ENCODE measurements around the gene PRDX2.

Gene PRDX2

GRCh38 chr19:12789098-12789903 lies 12.3 kb downstream of the PRDX2 start:
- DNase-seq (ENCODE audit: low read depth): no peak
- no peak for TF ChIP-seq CTCF (conservative IDR thresholded peaks at IDR 0.05; ENCODE audit: low read length)
- peak overlapping the region; percentile 99 for H3K4me3 ChIP-seq (ENCODE audit: low read length)

- peak overlapping the region; percentile 99 for H3K4me3 ChIP-seq (ENCODE audit: low read length)
- no peak for TF ChIP-seq CTCF (conservative IDR thresholded peaks at IDR 0.05; ENCODE audit: low read length)
- DNase-seq (ENCODE audit: low read depth): peak; percentile 72
Measured at GRCh38 chr19:12788682-12789097, 12.9 kb downstream of the PRDX2 start.

DNA sequence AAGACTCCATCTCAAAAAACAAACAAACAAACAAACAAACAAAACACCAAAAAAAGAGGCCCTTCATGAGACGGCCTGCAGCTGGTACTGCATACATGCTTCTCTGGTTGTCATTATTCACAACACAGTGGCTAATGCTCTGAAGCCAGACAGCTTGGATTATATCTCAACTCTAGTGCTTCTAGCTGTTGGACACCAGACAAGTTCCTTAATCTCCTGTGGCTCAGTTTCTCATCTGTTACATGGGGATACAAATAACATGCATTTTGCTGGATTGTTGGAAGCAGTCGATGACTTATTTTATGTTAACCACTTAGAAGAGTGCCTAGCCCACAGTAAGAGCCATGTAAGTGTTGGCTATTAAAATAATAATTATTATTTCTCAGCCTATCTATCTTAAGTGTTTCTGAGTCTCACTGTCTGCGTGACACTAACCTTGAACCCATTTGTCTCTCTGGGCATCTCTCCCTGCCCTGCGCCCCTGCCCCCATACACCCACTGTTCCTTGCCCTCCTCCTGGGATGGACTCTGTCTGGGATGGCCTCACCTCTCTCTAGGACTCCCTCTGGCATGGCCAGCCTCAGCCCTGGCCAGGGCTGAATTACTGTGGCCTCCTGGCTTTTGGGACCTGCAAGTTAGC lies 13.4 kb downstream of the PRDX2 start:
- H3K4me3 ChIP-seq (ENCODE audit: low read length): peak overlapping the region; percentile 99
- TF ChIP-seq CTCF (conservative IDR thresholded peaks at IDR 0.05; ENCODE audit: low read length): no peak
- no peak for DNase-seq (ENCODE audit: low read depth)

GRCh38 chr19:12787458-12787857 lies 14.1 kb downstream of the PRDX2 start:
- no peak overlapping the region for H3K4me3 ChIP-seq (ENCODE audit: low read length)
- no peak for DNase-seq (ENCODE audit: low read depth)
- TF ChIP-seq CTCF (conservative IDR thresholded peaks at IDR 0.05; ENCODE audit: low read length): no peak

DNA sequence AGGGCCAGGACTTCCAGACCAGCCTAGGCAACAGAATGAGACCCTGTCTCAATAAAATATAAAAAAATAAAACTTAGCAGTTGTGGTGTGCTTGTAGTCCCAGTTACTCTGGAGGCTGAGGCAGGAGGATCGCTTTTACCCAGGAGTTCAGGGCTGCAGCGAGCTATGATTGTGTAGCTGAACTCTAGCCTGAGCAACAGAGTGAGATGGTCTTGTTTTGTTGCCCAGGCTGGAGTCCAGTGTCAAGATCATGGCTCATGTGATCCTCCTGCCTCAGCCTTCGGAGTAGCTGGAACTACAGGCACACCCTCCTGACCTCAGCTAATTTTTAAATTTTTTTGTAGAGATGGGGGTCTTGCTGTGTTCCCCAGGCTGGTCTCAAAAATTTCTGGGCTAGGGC lies 14.6 kb downstream of the PRDX2 start:
- no peak overlapping the region for H3K4me3 ChIP-seq (ENCODE audit: low read length)
- DNase-seq (ENCODE audit: low read depth): no peak
- no peak for TF ChIP-seq CTCF (conservative IDR thresholded peaks at IDR 0.05; ENCODE audit: low read length)

DNA sequence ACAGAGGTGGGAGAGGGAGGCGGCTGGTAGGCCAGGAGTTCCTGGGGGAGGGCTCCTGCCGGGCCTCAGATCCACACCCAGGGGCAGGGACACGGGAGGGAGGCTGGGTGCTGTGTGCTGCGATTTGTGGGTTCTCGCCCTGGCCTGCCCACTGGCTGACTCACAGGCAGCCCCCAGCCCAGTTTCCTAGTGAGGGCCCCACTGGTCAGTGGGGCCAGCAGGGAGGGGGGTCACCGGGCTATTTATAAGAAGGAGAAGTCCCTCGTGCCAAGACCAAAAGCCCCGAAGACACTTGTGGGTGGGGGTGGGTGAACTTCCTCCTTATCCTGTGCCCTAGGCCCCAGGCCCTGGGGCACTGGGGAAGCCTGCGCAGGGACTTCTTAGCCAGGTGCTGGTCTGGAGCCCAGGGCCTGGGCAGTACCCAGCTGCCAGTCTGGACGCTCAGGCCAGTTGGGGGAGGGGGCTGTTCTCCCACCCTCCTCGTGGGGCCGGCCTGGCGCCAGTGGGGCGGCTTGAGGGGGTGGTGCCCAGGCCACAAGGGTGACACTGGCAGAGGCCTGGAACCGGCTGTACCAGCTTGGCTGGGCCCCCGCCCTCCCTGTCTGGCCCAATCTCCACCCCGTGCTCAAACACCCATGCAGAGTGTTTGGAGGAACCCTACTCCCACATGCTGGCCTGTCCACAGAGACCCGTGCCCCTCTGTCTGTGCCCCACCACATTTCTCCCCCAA lies 15.3 kb downstream of the PRDX2 start:
- TF ChIP-seq CTCF (conservative IDR thresholded peaks at IDR 0.05; ENCODE audit: low read length): no peak
- DNase-seq (ENCODE audit: low read depth): no peak
- no peak overlapping the region for H3K4me3 ChIP-seq (ENCODE audit: low read length)

Measured in AG10803 (cell line).